NCI-H2196 treated with DMSO at 0.1 percent for 48 hours (cell line): ENCODE results near the gene GPR137.
"Not testable (repeated sequence)": the region's sequence is repeated elsewhere in the genome, so short reads cannot be mapped to it uniquely, and the experiment has no call there.

Source experiments
- DNase-seq: peaks from one replicate; lab custom pipeline; 2025; ENCODE audit not compliant: unreplicated experiment; lab: John Stamatoyannopoulos, UW

The GPR137 gene

DNA sequence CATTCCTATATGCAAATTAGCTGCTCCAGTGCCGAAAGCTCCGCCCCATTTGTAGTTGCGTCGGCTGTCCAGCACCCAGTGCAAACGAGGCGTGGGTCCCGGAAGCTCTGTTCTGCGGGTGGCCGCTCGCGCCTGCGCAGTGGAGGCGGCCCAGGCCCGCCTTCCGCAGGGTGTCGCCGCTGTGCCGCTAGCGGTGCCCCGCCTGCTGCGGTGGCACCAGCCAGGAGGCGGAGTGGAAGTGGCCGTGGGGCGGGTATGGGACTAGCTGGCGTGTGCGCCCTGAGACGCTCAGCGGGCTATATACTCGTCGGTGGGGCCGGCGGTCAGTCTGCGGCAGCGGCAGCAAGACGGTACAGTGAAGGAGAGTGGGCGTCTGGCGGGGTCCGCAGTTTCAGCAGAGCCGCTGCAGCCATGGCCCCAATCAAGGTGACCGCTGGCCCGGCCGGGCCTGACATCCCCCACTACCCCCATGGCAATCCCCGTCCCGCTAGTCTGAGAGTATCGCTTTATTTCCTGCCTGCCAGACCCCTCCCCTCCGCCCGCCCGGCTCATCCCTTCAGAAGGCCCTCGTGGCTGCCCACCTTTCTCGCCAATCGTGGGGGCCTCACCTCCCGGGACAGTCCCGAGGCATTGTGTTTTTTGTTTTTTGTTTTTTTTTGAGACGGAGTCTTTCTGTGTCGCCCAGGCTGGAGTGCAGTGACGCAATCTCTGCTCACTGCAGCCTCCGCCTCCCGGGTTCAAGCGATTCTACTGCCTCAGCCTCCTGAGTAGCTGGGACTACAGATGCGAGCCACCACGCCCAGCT is 32.5 kb downstream of the GPR137 start, which contains the start of gene PRDX5:
TSS of gene PRDX5 (plus strand) at position 161 of the 805 bp plus-strand sequence. CDS start at position 256, 95 bp downstream.
- peak; percentile 92 for DNase-seq

DNA sequence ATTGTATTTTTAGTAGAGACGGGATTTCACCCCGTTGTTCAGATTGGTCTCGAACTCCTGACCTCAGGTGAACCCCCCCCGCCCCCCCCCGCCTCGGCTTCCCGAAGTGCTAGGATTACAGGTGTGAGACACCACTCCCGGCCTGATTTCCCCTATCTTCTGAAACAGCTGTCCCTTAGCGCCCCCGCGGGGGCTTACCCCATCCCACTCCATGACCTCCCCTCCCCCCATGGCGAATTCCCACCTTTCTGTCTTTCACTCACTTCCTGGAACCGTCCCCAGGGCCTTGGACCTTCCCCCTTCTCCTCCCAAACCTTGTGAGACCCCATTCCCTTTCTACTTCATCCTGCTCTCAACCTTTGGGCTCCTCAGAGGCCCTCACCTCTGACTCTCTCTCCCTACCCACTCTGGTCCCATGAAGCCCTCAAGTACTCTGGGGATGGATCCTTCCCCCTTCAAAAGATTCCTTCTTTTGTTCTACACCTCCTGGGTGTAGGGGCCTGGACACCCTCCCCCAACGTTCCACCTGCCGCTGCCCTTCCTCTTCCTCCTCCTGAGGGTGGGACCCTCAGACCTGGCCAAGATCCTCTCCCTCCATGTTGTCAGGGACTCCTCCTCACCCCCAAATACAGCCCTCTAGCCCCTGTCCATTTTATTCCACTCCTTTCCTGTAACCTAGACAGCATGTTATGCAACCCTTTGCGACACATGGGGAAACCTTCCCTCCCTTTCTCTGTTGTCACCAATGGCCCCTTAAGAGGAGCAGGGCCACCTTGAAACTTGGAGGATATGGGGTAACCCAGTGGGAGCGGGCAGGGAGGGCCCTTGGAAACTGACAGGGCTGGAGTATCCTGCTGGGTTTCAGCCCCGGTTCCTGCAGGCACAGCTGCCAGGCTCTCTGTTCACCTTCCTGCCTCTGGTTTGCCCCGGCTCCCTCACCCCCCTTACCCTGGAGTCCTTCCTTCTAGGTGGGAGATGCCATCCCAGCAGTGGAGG is 33.4 kb downstream of the GPR137 start:
- no peak for DNase-seq

GRCh38 chr11:64320556-64320955 is 34.9 kb downstream of the GPR137 start:
- DNase-seq = no peak

DNA sequence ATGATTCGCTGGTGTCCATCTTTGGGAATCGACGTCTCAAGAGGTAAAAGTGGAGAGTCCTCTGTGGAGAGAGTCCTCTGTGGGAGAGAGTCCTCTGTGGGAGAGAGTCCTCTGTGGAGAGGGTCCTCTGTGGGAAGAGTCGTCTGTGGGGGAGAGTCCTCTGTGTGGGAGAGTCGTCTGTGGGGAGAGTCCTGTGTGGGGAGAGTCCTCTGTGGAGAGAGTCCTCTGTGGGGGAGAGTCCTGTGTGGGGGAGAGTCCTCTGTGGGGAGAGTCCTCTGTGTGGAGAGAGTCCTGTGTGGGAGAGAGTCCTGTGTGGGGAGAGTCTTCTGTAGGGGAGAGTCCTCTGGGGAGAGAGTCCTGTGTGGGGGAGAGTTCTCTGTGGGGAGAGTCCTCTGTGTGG is 35.4 kb downstream of the GPR137 start:
- DNase-seq = no peak

DNA sequence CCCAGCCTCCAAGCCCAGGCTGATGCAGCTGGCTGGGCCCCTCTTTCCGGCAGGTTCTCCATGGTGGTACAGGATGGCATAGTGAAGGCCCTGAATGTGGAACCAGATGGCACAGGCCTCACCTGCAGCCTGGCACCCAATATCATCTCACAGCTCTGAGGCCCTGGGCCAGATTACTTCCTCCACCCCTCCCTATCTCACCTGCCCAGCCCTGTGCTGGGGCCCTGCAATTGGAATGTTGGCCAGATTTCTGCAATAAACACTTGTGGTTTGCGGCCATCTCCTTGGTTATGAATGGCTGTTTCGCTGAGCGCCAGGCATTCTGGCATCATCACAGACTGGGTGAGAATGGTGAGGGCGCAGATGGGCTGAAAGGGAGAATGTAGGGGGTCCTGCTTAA is 35.9 kb downstream of the GPR137 start:
- DNase-seq = peak; percentile 74

DNA sequence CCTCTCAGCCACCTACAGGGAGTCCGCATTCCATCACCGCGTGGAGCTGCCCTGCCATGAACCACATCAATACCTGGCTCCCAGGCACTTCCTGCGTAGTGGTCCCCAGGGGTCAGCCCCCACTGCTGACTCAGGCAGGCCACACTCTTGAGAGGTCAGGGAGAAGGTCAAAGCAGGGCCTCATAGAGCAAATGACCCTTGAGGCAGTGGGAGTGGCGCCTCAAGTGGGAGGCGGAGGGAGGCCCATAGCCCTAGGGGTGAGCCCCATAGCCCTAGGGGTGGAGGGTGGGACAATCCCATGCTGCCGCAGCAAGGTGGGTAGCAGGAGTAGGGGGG is 37.2 kb downstream of the GPR137 start:
- no peak for DNase-seq

- no peak for DNase-seq
Measured at GRCh38 chr11:64323373-64323772, 37.7 kb downstream of the GPR137 start.

DNA sequence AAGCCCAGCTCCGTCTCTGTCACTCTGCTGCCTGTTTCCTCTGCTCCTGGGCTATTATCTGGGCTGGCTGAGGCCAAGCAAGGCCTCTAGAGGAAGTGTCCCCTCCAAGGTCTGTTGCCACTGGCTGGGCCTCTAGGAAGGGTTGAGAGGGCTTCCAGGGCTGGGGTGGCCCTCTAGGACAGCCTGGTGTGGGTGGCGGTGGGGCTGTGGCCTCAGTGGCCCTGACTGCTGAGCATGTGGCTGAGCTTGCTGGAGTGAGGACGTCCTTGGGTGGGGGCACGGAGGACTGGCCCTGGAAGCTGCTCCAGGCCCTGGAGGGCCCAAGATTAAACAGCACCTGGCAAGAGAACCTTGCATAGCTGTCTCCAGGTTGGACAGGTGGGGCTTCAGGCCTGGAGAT is 38.3 kb downstream of the GPR137 start:
- not testable (repeated sequence) for DNase-seq

DNA sequence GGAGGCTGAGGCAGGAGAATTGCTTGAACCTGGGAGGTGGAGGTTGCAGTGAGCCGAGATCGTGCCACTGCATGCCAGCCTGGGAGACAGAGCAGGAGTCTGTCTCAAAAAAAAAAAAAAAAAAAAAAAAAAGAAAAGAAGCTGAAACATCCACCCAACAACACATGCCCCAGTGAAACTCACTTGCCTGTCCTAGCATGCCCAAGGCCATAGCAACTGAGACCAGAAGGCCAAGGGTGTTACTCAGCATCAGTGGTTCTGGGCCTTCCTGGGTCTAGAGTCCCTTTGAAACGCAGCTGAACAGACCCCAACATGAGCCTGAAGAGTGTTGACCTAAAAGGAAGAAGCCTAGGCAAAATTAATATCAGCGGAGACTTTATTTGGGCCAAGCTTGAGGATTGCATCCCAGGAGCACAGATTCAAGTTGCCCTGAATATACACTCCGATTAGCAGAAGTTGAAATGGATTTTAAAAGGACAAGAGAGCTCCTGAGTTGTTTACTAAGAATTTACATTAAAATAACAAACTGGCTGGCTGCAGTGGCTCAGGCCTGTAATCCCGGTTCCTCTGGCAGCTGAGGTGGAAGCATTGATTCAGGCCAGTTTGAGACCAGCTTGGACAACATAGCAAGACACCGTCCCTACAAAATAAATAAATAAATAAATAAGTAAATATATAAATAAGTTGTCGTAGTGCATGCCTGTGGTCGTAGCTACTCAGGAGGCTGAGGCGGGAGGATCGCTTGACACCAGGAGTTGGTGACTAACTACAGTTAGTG is 39.2 kb downstream of the GPR137 start:
- no peak for DNase-seq

DNA sequence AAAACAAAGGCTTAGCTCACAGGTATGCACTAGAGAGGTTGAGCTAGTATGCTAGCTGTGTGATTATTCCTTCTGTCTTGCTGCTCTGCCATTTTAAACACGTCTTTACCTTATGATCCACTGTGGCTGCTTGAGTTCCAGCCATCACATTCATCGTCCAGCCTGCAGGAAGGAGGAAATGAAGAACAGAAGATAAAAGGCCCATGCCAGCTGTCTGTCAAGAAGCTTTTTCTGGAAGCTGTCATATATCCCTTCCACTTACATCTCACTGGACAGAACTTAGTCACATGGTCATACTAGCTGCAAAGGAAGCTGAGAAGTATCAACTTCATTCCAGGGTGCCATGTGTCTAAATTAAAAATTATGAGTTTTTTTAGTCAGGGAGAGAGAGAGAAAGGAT is 41.7 kb downstream of the GPR137 start:
- DNase-seq = no peak

GRCh38 chr11:64327993-64328392 is 42.3 kb downstream of the GPR137 start:
- no peak for DNase-seq

DNA sequence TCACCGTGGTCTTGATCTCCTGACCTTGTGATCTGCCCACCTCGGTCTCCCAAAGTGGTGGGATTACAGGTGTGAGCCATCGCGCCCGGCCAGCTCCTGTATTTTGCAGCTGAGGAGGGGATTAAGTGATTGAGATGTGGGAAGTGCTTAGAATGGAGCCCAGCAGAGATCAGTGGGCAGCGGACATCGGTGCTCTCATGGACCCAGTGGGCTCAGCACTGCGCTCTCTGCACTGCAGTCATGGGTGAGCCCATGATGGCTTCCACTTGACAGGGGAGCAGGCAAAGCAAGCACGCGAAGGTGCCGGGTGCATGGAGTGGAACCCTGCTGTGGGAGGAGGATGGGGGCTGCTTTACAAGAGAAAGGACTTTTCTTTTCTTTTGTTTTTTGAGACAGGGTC is 45.2 kb downstream of the GPR137 start:
- DNase-seq = no peak

GRCh38 chr11:64331569-64332371 is 46.1 kb downstream of the GPR137 start:
- DNase-seq = peak; percentile 59

DNA sequence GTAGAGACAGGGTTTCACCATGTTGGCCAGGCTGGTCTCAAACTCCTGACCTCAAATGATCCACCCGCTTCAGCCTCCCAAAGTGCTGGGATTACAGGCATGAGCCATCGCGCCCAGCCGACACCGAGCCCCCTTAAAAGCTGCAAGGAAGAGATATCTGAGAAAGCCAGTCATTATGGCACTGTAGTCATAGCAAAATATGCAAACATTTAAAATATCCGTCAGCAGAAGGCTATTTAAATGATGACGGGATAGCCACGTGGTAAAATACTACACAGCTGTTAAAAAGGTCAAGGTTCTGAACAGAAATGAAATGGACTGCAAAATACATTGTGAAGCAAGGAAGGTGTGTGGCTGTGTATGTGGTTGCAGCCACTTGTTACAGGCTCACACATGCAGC is 47.9 kb downstream of the GPR137 start:
- no peak for DNase-seq

DNA sequence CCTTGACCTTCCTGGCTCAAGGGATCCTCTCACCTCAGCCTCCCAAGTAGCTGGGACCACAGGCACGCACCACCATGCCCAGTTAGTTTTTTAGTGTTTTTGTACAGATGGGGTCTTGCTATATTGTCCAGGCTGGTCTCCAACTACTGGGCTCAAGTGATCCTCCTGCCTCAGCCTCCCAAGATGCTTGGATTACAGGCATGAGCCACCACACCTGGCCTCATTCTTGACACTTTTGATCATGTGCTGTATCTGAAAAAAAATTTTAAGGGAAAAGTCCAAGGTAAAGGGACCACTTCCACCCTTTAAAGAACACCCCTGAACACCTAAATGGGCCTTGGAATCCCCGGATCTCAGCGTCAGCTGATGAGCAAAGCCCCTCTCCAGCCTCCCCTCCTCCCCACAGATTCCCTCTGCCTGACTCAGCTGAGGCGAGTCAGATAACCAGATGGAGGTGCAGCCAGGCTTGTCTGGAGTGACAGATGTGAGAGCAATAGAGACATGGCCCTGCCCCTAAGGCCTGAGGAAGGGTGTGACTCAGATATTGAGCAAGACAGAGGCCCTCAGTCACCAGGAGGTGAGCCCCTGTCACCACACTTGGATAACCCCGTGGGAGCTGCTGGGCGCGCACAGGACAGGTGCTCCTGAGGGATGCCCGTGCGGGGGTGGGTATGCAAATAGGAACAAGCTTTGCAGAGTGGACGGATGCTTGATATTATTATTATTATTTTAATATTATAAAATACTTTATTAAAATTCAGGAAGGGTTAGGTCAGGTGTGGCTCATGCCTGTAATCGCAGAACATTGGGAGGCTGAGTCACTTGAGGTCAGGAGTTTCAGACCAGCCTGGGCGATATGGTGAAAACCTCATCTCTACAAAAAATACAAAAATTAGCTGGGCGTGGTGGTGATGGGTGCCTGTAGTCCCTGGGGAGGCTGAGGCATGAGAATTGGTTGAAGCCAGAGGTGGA is 49.4 kb downstream of the GPR137 start:
- peak; percentile 70 for DNase-seq

DNA sequence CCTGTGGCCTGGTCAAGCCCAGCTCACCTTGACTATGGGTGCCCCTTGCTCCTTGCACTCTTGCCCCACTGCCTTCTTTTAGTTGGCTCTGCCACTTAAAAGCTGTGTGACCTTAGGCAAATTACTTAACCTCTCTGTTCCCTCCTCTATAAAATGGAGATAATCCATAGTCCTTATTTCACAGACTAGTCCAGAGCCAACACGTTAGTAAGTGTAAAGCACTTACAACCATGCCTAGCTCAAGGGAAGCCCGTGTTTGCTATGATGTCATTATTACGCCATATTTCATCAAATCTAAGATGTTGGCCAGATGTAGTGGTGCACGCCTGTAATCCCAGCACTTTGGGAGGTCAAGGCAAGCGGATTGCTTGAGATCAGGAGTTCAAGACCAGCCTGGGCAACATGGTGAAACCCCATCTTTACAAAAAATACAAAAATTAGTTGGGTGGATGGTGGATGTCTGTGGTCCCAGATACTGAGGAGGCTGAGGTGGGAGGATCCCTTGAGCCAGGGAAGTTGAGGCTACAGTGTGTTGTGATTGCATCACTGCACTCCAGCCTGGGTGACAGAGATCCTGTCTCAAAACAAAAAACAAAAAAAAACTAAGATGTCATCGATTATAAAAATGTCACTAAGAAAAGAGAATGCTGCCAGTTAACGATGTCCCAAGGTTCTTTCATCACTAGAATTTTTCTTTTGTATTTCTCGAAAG is 52.0 kb downstream of the GPR137 start:
- no peak for DNase-seq

DNA sequence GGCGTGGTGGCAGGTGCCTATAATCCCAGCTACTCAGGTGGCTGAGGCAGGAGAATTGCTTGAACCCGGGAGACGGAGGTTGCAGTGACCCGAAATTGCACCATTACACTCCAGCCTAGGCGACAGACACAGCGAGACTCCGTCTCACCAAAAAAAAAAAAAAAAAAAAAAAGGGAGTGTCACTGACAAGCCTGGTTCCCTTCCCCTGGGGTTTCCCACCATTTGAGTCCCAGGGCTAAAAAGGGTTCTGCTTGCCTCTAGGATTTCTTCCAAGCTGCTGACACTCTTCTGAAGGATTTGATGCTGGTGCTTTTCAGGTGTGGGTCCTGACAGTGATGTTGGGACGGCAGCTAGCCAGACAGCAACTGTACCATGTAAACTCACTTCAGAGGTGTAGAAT is 53.1 kb downstream of the GPR137 start:
- DNase-seq = no peak
